ENCODE measurements around the gene NFKBIE.

DNA sequence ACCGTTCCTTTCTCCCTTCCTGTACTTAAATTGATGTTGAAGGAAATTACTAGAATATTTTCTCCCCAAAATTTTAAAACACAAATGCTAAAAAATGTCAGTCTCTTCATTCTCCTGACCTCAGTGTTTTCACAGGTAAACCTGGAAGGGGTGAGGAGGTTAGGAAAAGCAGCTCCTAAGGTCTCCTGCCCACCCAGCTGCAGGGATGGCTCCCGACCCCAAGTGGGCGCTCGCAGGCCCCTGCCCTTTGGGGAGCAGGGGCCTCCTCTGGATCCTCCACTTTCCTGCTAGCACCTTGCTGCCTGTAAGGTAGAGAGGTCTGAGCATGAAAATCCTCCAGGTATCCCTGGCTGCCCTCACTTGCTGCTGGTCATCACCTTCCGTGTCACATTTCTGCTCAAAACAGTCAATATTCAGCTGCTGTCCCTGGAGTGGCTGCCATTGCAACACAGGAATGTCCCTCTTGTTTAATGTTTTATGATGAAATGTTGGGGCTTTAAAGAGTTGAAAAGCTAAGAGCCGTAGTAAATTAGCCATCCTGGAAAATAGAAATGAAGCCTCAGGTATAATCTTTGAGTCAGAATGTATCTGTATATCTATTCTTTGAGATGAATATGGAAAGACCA, 29.3 kb downstream of the NFKBIE start:
- TF ChIP-seq CTCF (conservative IDR thresholded peaks at IDR 0.05; ENCODE audit: low read depth, low read length) (no peak), EZH2phosphoT487 (IDR thresholded peaks at IDR 0.05; ENCODE audit: borderline replicate concordance, low read length) (no peak), EZH2 (IDR thresholded peaks at IDR 0.05; ENCODE audit: low read length, unreplicated experiment) (no peak)
